ENCODE data around the gene RIPPLY1. TPM values are rescaled to one million over a fixed set of nuclear protein-coding genes. Genes with fewer than 3 reads are reported as not detected.
"Not testable (repeated sequence)": the region's sequence is repeated elsewhere in the genome, so short reads cannot be mapped to it uniquely, and the experiment has no call there.

The RIPPLY1 gene
- total RNA-seq, 2 experiments from 2014 or later: not detected

DNA sequence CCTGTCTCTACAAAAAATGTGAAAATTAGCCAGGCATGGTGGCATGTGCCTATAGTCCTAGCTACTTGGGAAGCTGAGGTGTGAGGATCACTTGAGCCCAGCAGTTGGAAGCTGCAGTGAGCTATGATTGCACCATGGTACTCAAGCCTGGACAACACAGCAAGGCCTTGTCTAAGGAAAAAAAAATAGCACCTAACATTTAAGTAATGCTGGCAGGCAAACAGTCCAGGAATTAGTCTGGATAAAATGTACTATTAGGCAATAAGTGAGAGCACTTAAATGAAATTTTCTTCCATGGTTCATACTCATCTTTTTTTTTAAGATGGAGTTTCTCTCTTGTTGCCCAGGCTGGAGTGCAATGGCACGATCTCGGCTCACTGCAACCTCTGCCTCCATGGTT is 30.3 kb downstream of the RIPPLY1 start:
- CTCF ChIA-PET; H3K4me3 Mint-ChIP-seq; H3K4me1 Mint-ChIP-seq; POLR2A ChIA-PET; H3K9me3 Mint-ChIP-seq; H3K36me3 Mint-ChIP-seq (ENCODE audit: low read depth); DNase-seq; H3K27ac Mint-ChIP-seq; H3K27me3 Mint-ChIP-seq: not testable (repeated sequence)

DNA sequence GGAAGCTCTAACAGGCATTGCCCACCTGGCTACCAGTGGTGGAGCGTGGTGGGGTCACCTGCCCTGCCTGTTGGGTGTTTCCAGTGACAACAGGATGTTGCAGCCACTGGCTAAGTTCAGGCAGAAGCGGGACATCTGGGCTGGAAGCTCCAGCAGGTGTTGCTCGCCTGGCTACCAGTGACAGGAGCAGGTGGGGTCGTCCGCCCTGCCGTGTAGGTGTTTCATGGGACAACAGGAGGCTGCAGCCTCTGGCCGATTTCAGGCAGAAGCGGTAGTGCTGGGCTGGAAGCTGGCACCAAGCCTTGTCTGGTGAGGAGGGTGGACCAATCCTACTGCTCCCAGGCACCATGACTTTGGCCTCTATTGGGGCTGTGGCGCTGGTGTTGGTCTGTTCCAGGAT is 39.4 kb downstream of the RIPPLY1 start:
- CTCF ChIA-PET: no interaction called here

DNA sequence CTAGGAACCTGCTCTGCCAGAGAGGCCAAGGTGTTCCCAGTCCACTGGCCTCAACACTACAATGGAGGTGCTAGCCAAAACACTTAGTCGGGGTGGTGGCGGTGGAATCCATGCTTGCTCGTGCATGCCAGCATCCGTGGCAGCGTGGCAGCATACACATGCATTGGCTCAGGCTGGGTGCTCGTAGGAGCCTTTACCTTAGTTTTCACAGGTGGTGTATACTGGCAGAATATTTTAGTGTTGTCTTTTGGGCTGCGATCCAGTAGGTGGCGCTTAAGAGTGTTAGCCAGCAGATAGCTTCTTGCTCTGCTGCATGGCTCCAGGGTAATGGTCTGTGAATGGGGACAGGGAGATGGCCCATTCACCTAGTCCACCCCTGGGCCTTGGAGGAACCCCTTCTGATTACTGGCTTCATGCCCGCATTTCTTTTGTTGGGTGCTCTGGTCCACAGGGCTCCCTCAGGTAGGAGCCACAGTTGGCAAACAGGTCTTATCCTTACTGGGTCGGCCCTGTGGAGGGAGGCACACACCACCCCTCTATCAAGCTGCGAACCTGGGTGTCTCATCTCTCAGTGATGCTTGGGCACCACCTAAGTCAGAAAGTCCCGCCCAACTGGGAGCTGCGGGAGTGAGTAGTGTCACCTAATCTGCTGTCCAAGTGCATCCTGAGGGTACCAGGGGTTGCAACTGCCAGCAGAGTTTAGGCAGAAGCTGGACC is 40.0 kb downstream of the RIPPLY1 start:
- CTCF ChIA-PET: no interaction called here

More for the DNA sequence above, 39.4 kb downstream of the RIPPLY1 start:
- H3K4me3 Mint-ChIP-seq: no peak overlapping the region
- H3K9me3 Mint-ChIP-seq: no peaks in the 10 kb centered on the region
- no peaks in the 10 kb centered on the region for H3K4me1 Mint-ChIP-seq
- no peak overlapping the region for H3K27ac Mint-ChIP-seq
- DNase-seq: no peak
- H3K27me3 Mint-ChIP-seq: no peaks in the 10 kb centered on the region
- POLR2A ChIA-PET: no interaction called here
- H3K36me3 Mint-ChIP-seq (ENCODE audit: low read depth): no peaks in the 10 kb centered on the region

More for the DNA sequence above, 40.0 kb downstream of the RIPPLY1 start:
- no peaks in the 10 kb centered on the region for H3K36me3 Mint-ChIP-seq (ENCODE audit: low read depth)
- POLR2A ChIA-PET: no interaction called here
- H3K4me1 Mint-ChIP-seq: no peaks in the 10 kb centered on the region
- H3K4me3 Mint-ChIP-seq: no peak overlapping the region
- no peaks in the 10 kb centered on the region for H3K27me3 Mint-ChIP-seq
- no peaks in the 10 kb centered on the region for H3K9me3 Mint-ChIP-seq
- no peak overlapping the region for H3K27ac Mint-ChIP-seq
- peak; percentile 9 for DNase-seq

Other genes starting within 250 kb of the RIPPLY1 start
- gene RNF128, start 176.6 kb downstream of the RIPPLY1 start, total RNA-seq: not detected
- gene TBC1D8B, start 100.7 kb downstream of the RIPPLY1 start, total RNA-seq: under 1 TPM; 0.35 to 0.40 TPM
- not detected for gene CLDN2, start 17.1 kb upstream of the RIPPLY1 start, total RNA-seq
- gene MORC4, start 96.9 kb upstream of the RIPPLY1 start, total RNA-seq: 1 to 10 TPM; 7.7 to 9.4 TPM
- gene RBM41, start 215.5 kb upstream of the RIPPLY1 start, total RNA-seq: 10 to 100 TPM; 12.8 to 14.5 TPM